Nephron progenitor cell (in vitro differentiated cells): ENCODE measurements around the gene SRRM5.

Experiments used
- DNase-seq: peaks from one replicate; pipeline ENCODE4 v3.0.0; 2021
- H3K27ac Mint-ChIP-seq: 2 replicates; pipeline ENCODE4 v1.8.0; 2021; ENCODE audit warnings: mild to moderate bottlenecking, moderate library complexity, mixed read lengths
- H3K27me3 Mint-ChIP-seq: 2 replicates; pipeline ENCODE4 v1.8.0; 2021; ENCODE audit warnings: mild to moderate bottlenecking, low read depth, mixed read lengths; ENCODE audit not compliant: poor library complexity
- H3K36me3 Mint-ChIP-seq: 2 replicates; pipeline ENCODE4 v1.8.0; 2021; ENCODE audit warnings: low read depth, mixed read lengths
- H3K4me1 Mint-ChIP-seq: 2 replicates; pipeline ENCODE4 v1.8.0; 2021; ENCODE audit warnings: mixed read lengths
- H3K4me3 Mint-ChIP-seq: 2 replicates; pipeline ENCODE4 v1.8.0; 2021; ENCODE audit warnings: mild to moderate bottlenecking, moderate library complexity, mixed read lengths
- H3K9me3 Mint-ChIP-seq: 2 replicates; pipeline ENCODE4 v1.8.0; 2021; ENCODE audit warnings: mild to moderate bottlenecking, moderate library complexity, mixed read lengths
- CTCF ChIP-seq: fragments of 200-600 bp; sonication (generic); IDR thresholded peaks from 2 replicates; pipeline ENCODE4 v1.5.0; 2021; ENCODE audit warnings: antibody characterized with exemption

Gene SRRM5

GRCh38 chr19:43658001-43658400, 46.1 kb downstream of the SRRM5 start:
- Mint-ChIP-seq H3K4me3 (no peak overlapping the region), H3K36me3 (peaks cover 93% of the 10 kb centered on the region), H3K9me3 (peaks cover 17% of the 10 kb centered on the region), H3K27me3 (peaks cover 8% of the 10 kb centered on the region), H3K4me1 (peaks cover 6% of the 10 kb centered on the region), H3K27ac (no peak overlapping the region)
- TF ChIP-seq CTCF, result no peak
- no peak for DNase-seq

GRCh38 chr19:43658494-43658893, 46.6 kb downstream of the SRRM5 start:
- no peak for DNase-seq
- Mint-ChIP-seq H3K9me3 (peaks cover 17% of the 10 kb centered on the region), H3K4me1 (peaks cover 6% of the 10 kb centered on the region), H3K27ac (no peak overlapping the region), H3K27me3 (peaks cover 8% of the 10 kb centered on the region), H3K36me3 (peaks cover 94% of the 10 kb centered on the region), H3K4me3 (no peak overlapping the region)
- no peak for TF ChIP-seq CTCF

GRCh38 chr19:43660301-43660970, 48.5 kb downstream of the SRRM5 start:
- H3K4me1 Mint-ChIP-seq, result peaks cover 6% of the 10 kb centered on the region
- no peak for TF ChIP-seq CTCF
- no peak overlapping the region for H3K4me3 Mint-ChIP-seq
- H3K27me3 Mint-ChIP-seq, result peaks cover 8% of the 10 kb centered on the region
- no peak overlapping the region for H3K27ac Mint-ChIP-seq
- no peak for DNase-seq
- peaks cover 17% of the 10 kb centered on the region for H3K9me3 Mint-ChIP-seq
- H3K36me3 Mint-ChIP-seq, result peaks cover 97% of the 10 kb centered on the region

- Mint-ChIP-seq H3K36me3 (peaks cover 93% of the 10 kb centered on the region), H3K4me1 (peaks cover 6% of the 10 kb centered on the region), H3K27me3 (peaks cover 8% of the 10 kb centered on the region), H3K4me3 (no peak overlapping the region), H3K27ac (no peak overlapping the region), H3K9me3 (peaks cover 17% of the 10 kb centered on the region)
- no peak for DNase-seq
- no peak for TF ChIP-seq CTCF
Measured at GRCh38 chr19:43660971-43661360, 49.1 kb downstream of the SRRM5 start.

GRCh38 chr19:43662487-43662886, 50.6 kb downstream of the SRRM5 start:
- TF ChIP-seq CTCF, result peak; percentile 17
- H3K4me1 Mint-ChIP-seq, result peaks cover 11% of the 10 kb centered on the region
- DNase-seq, result no peak
- peaks cover 17% of the 10 kb centered on the region for H3K9me3 Mint-ChIP-seq
- peaks cover 8% of the 10 kb centered on the region for H3K27me3 Mint-ChIP-seq
- H3K36me3 Mint-ChIP-seq, result peaks cover 82% of the 10 kb centered on the region
- H3K4me3 Mint-ChIP-seq, result no peak overlapping the region
- H3K27ac Mint-ChIP-seq, result peak overlapping the region; percentile 64

- peaks cover 74% of the 10 kb centered on the region for H3K36me3 Mint-ChIP-seq
Measured at GRCh38 chr19:43664018-43664417, 52.1 kb downstream of the SRRM5 start.

More at GRCh38 chr19:43664018-43664417, 52.1 kb downstream of the SRRM5 start:
- DNase-seq, result no peak
- H3K9me3 Mint-ChIP-seq, result peaks cover 24% of the 10 kb centered on the region
- H3K27ac Mint-ChIP-seq, result peak overlapping the region; percentile 77
- H3K4me1 Mint-ChIP-seq, result peaks cover 20% of the 10 kb centered on the region
- no peak overlapping the region for H3K4me3 Mint-ChIP-seq
- TF ChIP-seq CTCF, result no peak
- H3K27me3 Mint-ChIP-seq, result peaks cover 17% of the 10 kb centered on the region
